ENCODE data around the gene MXD4.
"Not testable (repeated sequence)": the region's sequence is repeated elsewhere in the genome, so short reads cannot be mapped to it uniquely, and the experiment has no call there.

Gene MXD4

GRCh38 chr4:2275546-2276251 lies 13.8 kb upstream of the MXD4 start:
- DNase-seq (ENCODE audit: low read depth in 3 of 3) = no peak

- DNase-seq (ENCODE audit: low read depth in 3 of 3) = not testable (repeated sequence)
Observed at GRCh38 chr4:2275044-2275397, 13.1 kb upstream of the MXD4 start.

- no peak for DNase-seq (ENCODE audit: low read depth in 3 of 3)
Observed at GRCh38 chr4:2274320-2275043, 12.6 kb upstream of the MXD4 start.

- DNase-seq (ENCODE audit: low read depth in 3 of 3) = no peak
Observed at GRCh38 chr4:2273657-2274319, 11.9 kb upstream of the MXD4 start.

GRCh38 chr4:2273221-2273620 lies 11.3 kb upstream of the MXD4 start:
- DNase-seq (ENCODE audit: low read depth in 3 of 3) = no peak

GRCh38 chr4:2272828-2273120 lies 10.9 kb upstream of the MXD4 start:
- DNase-seq (ENCODE audit: low read depth in 3 of 3) = no peak

GRCh38 chr4:2272026-2272827 lies 10.3 kb upstream of the MXD4 start:
- DNase-seq (ENCODE audit: low read depth in 3 of 3) = no peak

- DNase-seq (ENCODE audit: low read depth in 3 of 3) = no peak
Observed at GRCh38 chr4:2271279-2272025, 9.5 kb upstream of the MXD4 start.

- DNase-seq (ENCODE audit: low read depth in 3 of 3) = no peak
Observed at GRCh38 chr4:2270341-2271165, 8.6 kb upstream of the MXD4 start.

GRCh38 chr4:2269618-2270163 lies 7.8 kb upstream of the MXD4 start:
- no peak for DNase-seq (ENCODE audit: low read depth in 3 of 3)

- DNase-seq (ENCODE audit: low read depth in 3 of 3) = no peak
Observed at GRCh38 chr4:2269206-2269531, 7.3 kb upstream of the MXD4 start.

GRCh38 chr4:2268357-2269205 lies 6.7 kb upstream of the MXD4 start:
- DNase-seq (ENCODE audit: low read depth in 3 of 3) = no peak

GRCh38 chr4:2267841-2268240 lies 5.9 kb upstream of the MXD4 start:
- no peak for DNase-seq (ENCODE audit: low read depth in 3 of 3)

GRCh38 chr4:2267320-2267811 lies 5.5 kb upstream of the MXD4 start:
- DNase-seq (ENCODE audit: low read depth in 3 of 3) = no peak

GRCh38 chr4:2266821-2267220 lies 4.9 kb upstream of the MXD4 start:
- no peak for DNase-seq (ENCODE audit: low read depth in 3 of 3)

GRCh38 chr4:2266181-2266580 lies 4.3 kb upstream of the MXD4 start:
- no peak for DNase-seq (ENCODE audit: low read depth in 3 of 3)

- no peak for DNase-seq (ENCODE audit: low read depth in 3 of 3)
Observed at GRCh38 chr4:2265113-2266110, 3.5 kb upstream of the MXD4 start.

- DNase-seq (ENCODE audit: low read depth in 3 of 3) = no peak
Observed at GRCh38 chr4:2264481-2265041, 2.7 kb upstream of the MXD4 start.
